HPDE6-E6E7 (cell line): ENCODE results near the gene ALDH1A1.
A peak's percentile ranks its signal among the peaks of the same experiment; 100 is the strongest.

Experiments
- DNase-seq: peaks from one replicate; pipeline ENCODE4 v3.0.0; 2011; ENCODE audit warnings: missing footprints; ENCODE audit errors: extremely low spot score

Gene ALDH1A1

DNA sequence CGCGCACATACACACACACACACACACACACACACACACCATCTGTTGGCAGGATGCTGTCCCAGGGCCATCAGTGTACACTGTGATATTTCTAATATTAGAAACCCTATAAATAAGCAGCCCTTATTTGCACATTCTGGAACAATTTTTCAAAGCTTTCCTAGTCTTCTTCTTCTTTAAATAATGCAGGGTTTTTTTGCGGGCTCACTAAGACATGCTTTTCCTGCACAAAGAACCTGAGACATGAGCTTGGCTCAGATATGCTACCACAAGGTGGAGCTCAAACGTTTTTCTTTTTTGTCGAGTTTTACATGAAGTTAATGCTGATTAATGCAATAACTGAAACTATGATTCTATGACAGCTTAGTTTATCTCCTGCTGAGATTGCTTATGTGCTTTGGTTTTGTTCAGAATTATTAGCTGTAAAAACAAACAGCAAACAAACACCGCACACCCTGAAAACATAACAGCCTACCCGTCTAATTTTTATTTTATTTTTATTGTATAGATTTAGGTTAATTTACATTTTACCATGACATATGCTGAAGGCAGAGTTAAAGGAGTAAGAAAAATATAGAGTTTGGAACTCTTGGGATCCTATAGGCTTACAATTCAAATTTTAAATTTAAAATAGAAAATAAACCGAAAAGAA lies 95.8 kb downstream of the ALDH1A1 start:
- peak; percentile 28 for DNase-seq

DNA sequence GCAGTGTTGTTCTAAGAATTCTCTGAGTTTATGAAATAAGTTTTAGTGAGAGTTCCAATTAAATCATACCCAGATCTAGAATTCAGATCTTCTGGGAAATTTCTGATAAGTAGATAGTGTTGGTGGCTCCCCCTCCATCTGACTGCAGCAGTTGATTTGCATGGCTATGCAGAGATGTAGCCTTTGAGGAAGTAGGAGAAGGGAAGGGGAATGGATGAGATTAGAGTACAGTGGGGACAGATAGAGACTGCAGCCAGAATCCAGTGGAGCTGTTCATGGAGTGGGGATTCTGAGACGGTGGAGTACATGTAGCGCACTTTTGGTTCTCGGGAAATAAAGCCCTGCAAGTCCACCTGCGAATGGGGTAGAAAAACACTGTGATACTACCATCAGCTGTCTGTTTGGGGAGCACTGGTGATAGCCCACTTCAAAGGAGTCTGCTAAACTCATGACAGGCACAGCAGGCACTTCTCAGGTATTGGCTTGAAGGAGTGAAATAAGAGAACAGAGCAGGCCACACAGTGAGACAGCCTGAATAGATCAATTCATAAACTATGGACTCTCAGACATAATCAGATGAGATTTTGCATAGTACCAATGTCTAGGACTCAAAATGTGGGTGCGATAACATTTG lies 96.8 kb downstream of the ALDH1A1 start:
- no peak for DNase-seq

DNA sequence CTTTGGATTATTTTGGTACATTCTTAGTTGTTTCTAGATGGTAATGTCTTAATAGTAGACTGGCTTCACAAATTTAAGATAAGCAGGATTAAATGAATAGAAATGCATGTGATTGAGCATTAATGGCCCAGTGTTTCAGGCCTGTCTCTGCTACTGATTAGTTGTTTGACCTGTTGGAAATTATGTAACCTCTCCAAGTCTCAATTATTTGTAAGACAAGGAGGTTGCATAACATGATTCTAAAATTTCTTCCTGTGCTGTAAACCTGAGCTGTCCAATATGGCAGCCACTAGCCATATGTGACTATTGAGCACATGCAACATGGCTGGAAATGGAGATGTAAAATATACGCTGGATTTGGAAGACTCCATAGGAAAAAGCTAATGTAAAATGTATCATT lies 97.5 kb downstream of the ALDH1A1 start:
- no peak for DNase-seq
